GM23248 (cell line): ENCODE measurements around the gene LIMS2. TPM values are rescaled to one million over a fixed set of nuclear protein-coding genes. Genes with fewer than 3 reads are reported as not detected.
A peak's percentile ranks its signal among the peaks of the same experiment; 100 is the strongest.

Experiments used
- DNase-seq: peaks from one replicate; pipeline ENCODE4 v3.0.0-alpha.2; 2015
- H2AFZ ChIP-seq: fragments of 200-600 bp; sonication (generic); 2 replicates; pipeline ENCODE4 v1.6.1; 2016; ENCODE audit warnings: antibody characterized with exemption
- H3F3A ChIP-seq: fragments of 200-600 bp; sonication (generic); 2 replicates; pipeline ENCODE4 v1.6.1; 2016; ENCODE audit warnings: mild to moderate bottlenecking, antibody characterized with exemption, mixed run types; ENCODE audit not compliant: insufficient read depth
- H3K27ac ChIP-seq: fragments of 200-600 bp; sonication (generic); 2 replicates; pipeline ENCODE4 v1.5.1; 2016; ENCODE audit warnings: mild to moderate bottlenecking
- H3K27me3 ChIP-seq: fragments of 200-600 bp; sonication (generic); replicated peaks from 2 replicates; pipeline ENCODE4 v1.6.1; 2016; ENCODE audit warnings: mild to moderate bottlenecking; ENCODE audit not compliant: insufficient read depth
- H3K36me3 ChIP-seq: fragments of 200-600 bp; sonication (generic); 2 replicates; pipeline ENCODE4 v1.6.1; 2016; ENCODE audit warnings: low read depth, mild to moderate bottlenecking
- H3K4me1 ChIP-seq: fragments of 200-600 bp; sonication (generic); 2 replicates; pipeline ENCODE4 v1.6.1; 2016; ENCODE audit warnings: mild to moderate bottlenecking; ENCODE audit not compliant: insufficient read depth
- H3K4me2 ChIP-seq: fragments of 200-600 bp; sonication (generic); one replicate; pipeline ENCODE4 v1.6.1; 2016; ENCODE audit warnings: mild to moderate bottlenecking; ENCODE audit not compliant: unreplicated experiment
- H3K4me3 ChIP-seq: fragments of 200-600 bp; sonication (generic); 2 replicates; pipeline ENCODE4 v1.5.1; 2016; ENCODE audit warnings: mild to moderate bottlenecking
- H3K79me2 ChIP-seq: fragments of 200-600 bp; sonication (generic); 2 replicates; pipeline ENCODE4 v1.6.1; 2016; ENCODE audit warnings: mild to moderate bottlenecking; ENCODE audit not compliant: insufficient read depth
- H3K9ac ChIP-seq: fragments of 200-600 bp; sonication (generic); 2 replicates; pipeline ENCODE4 v1.6.1; 2016; ENCODE audit warnings: mild to moderate bottlenecking
- H3K9me2 ChIP-seq: fragments of 200-600 bp; sonication (generic); 2 replicates; pipeline ENCODE4 v1.6.1; 2016; ENCODE audit warnings: mixed run types, mild to moderate bottlenecking, moderate library complexity; ENCODE audit not compliant: insufficient read depth
- H3K9me3 ChIP-seq: fragments of 200-600 bp; sonication (generic); one replicate; pipeline ENCODE4 v1.6.1; 2017; ENCODE audit warnings: low read depth
- H4K20me1 ChIP-seq: fragments of 200-600 bp; sonication (generic); 2 replicates; pipeline ENCODE4 v1.6.0; 2016; ENCODE audit not compliant: insufficient read depth
- EZH2 ChIP-seq: fragments of 200-600 bp; sonication (generic); IDR thresholded peaks from 2 replicates; pipeline ENCODE4 v1.6.1; 2018; ENCODE audit warnings: antibody characterized with exemption, mild to moderate bottlenecking; ENCODE audit not compliant: insufficient read depth, poor library complexity, severe bottlenecking
- EZH2phosphoT487 ChIP-seq: fragments of 200-600 bp; sonication (generic); IDR thresholded peaks from 2 replicates; pipeline ENCODE4 v1.6.1; 2018; ENCODE audit warnings: antibody characterized with exemption, moderate library complexity, mild to moderate bottlenecking, low read depth; ENCODE audit not compliant: insufficient read depth
- WGBS, 2 experiments: methylation state at CpG; one replicate each; pipeline ENCODE4 v1.1.6; 2015 to 2017; ENCODE audit warnings: low lambda C conversion rate in 2 of 2, low coverage in 1 of 2; ENCODE audit errors: missing lambda C conversion rate in 2 of 2; 5-methylcytosine and 5-hydroxymethylcytosine counted together
- in situ Hi-C: fragments of 300-500 bp; cut with MboI; formaldehyde crosslinking; loops from 2 replicates; pipeline ENCODE4 v1.15.0; 2020
- polyA plus RNA-seq: library from polyadenylated mRNA; unstranded; fragments of >200 nt; fragmentation: Nextera tagmentation; extraction: Ambion mirVana; gene quantifications from 2 replicates; pipeline ENCODE4 v1.2.1, GENCODE V29; 2016
- total RNA-seq: library from RNA; depleted of rRNA; stranded (reverse); fragments of >200 nt; shearing (Covaris generic); gene quantifications from 2 replicates; pipeline ENCODE4 v1.2.3, GENCODE V29; 2014

Gene LIMS2
- total and polyA plus RNA-seq, 2 experiments from 2014 or later: 7.2 to 30.4 TPM

- no peaks in the 10 kb centered on the region for H3K9me3 ChIP-seq
- in situ Hi-C loops: no loop called here
- no peak overlapping the region for H3K27ac ChIP-seq
- DNase-seq: no peak
- no peak overlapping the region for H3K9ac ChIP-seq
- no peak overlapping the region for H2AFZ ChIP-seq
- no peak overlapping the region for H3K4me2 ChIP-seq
- no peaks in the 10 kb centered on the region for H3K9me2 ChIP-seq
- H3K4me1 ChIP-seq: peaks cover 2% of the 10 kb centered on the region
- no peaks in the 10 kb centered on the region for H3F3A ChIP-seq
- no peaks in the 10 kb centered on the region for H4K20me1 ChIP-seq
- H3K36me3 ChIP-seq: no peaks in the 10 kb centered on the region
- no peak for TF ChIP-seq EZH2phosphoT487
- TF ChIP-seq EZH2: no peak
- H3K4me3 ChIP-seq: no peak overlapping the region
- H3K79me2 ChIP-seq: no peaks in the 10 kb centered on the region
- 77 to 83% methylated on average over 13 to 14 of the region's 14 CpGs for WGBS, 2 experiments
- H3K27me3 ChIP-seq: no peaks in the 10 kb centered on the region
Measured at GRCh38 chr2:127651971-127652550, 23.3 kb downstream of the LIMS2 start.

- DNase-seq: no peak
- Histone ChIP-seq H3K9me2 (no peaks in the 10 kb centered on the region), H3K27me3 (no peaks in the 10 kb centered on the region), H3F3A (no peaks in the 10 kb centered on the region), H4K20me1 (no peaks in the 10 kb centered on the region), H2AFZ (no peak overlapping the region), H3K9me3 (no peaks in the 10 kb centered on the region), H3K79me2 (no peaks in the 10 kb centered on the region), H3K9ac (no peak overlapping the region), H3K4me2 (no peak overlapping the region), H3K36me3 (no peaks in the 10 kb centered on the region), H3K27ac (no peak overlapping the region), H3K4me1 (peaks cover 7% of the 10 kb centered on the region), H3K4me3 (no peak overlapping the region)
- WGBS, 2 experiments: 92 to 93% methylated on average over 28 of the region's 29 CpGs
- in situ Hi-C loops: no loop called here
- TF ChIP-seq EZH2phosphoT487 (no peak), EZH2 (no peak)
Measured at GRCh38 chr2:127651381-127651809, 23.9 kb downstream of the LIMS2 start.

- H3K4me3 ChIP-seq: no peak overlapping the region
- DNase-seq: peak; percentile 50
- H3K4me2 ChIP-seq: no peak overlapping the region
- in situ Hi-C loops: no loop called here
- H3K9ac ChIP-seq: no peak overlapping the region
- H2AFZ ChIP-seq: no peak overlapping the region
- H3K27me3 ChIP-seq: no peaks in the 10 kb centered on the region
- no peak overlapping the region for H3K27ac ChIP-seq
- TF ChIP-seq EZH2 (no peak), EZH2phosphoT487 (no peak)
- no peaks in the 10 kb centered on the region for H4K20me1 ChIP-seq
- H3K9me3 ChIP-seq: no peaks in the 10 kb centered on the region
- no peaks in the 10 kb centered on the region for H3K9me2 ChIP-seq
- WGBS, 2 experiments: 64% methylated on average over 28 of the region's 28 CpGs
- no peaks in the 10 kb centered on the region for H3K36me3 ChIP-seq
- no peaks in the 10 kb centered on the region for H3K79me2 ChIP-seq
- peaks cover 7% of the 10 kb centered on the region for H3K4me1 ChIP-seq
- H3F3A ChIP-seq: no peaks in the 10 kb centered on the region
Measured at GRCh38 chr2:127650785-127651380, 24.4 kb downstream of the LIMS2 start.

- Histone ChIP-seq H3F3A (no peaks in the 10 kb centered on the region), H3K27me3 (no peaks in the 10 kb centered on the region), H3K9me3 (no peaks in the 10 kb centered on the region), H2AFZ (no peak overlapping the region), H3K9ac (no peak overlapping the region), H4K20me1 (no peaks in the 10 kb centered on the region), H3K4me1 (peaks cover 7% of the 10 kb centered on the region), H3K79me2 (no peaks in the 10 kb centered on the region), H3K4me2 (no peak overlapping the region), H3K9me2 (no peaks in the 10 kb centered on the region), H3K36me3 (no peaks in the 10 kb centered on the region), H3K27ac (no peak overlapping the region), H3K4me3 (no peak overlapping the region)
- no peak for TF ChIP-seq EZH2phosphoT487
- in situ Hi-C loops: no loop called here
- peak; percentile 34 for DNase-seq
- WGBS, 2 experiments: 46 to 49% methylated on average over 17 of the region's 17 CpGs
Measured at GRCh38 chr2:127650041-127650784, 25.1 kb downstream of the LIMS2 start.
